Kidney epithelial cell (primary cell): Measurements from ENCODE around the gene DOCK4. TPM values are rescaled to one million over a fixed set of nuclear protein-coding genes. Genes with fewer than 3 reads are reported as not detected.
A peak's percentile ranks its signal among the peaks of the same experiment; 100 is the strongest.
"Not testable (repeated sequence)": the region's sequence is repeated elsewhere in the genome, so short reads cannot be mapped to it uniquely, and the experiment has no call there.

Experiments
- DNase-seq: peaks from one replicate; pipeline ENCODE4 v3.0.0-alpha.2; 2010; ENCODE audit warnings: low read depth
- H3K27me3 ChIP-seq: 2 replicates; pipeline ENCODE4 v1.6.0; 2011; ENCODE audit warnings: low read length; ENCODE audit not compliant: control insufficient read depth, insufficient read depth
- H3K36me3 ChIP-seq: 2 replicates; pipeline ENCODE4 v1.5.1; 2011; ENCODE audit warnings: low read length; ENCODE audit not compliant: control insufficient read depth, insufficient read depth
- H3K4me3 ChIP-seq: 2 replicates; pipeline ENCODE4 v1.5.1; 2011; ENCODE audit warnings: low read depth, mild to moderate bottlenecking, control low read depth, low read length
- total RNA-seq: library from RNA; depleted of rRNA; stranded (reverse); fragments of >200 nt; gene quantifications from 2 replicates; pipeline ENCODE4 v1.2.3, GENCODE V29; 2015
- TF ChIP-seq, protein P1 (sequence below): IDR thresholded peaks from 2 replicates; pipeline ENCODE4 v1.5.1; 2011; ENCODE audit warnings: mild to moderate bottlenecking, moderate library complexity, low read length, control low read depth, inconsistent platforms; ENCODE audit not compliant: insufficient read depth, poor library complexity, severe bottlenecking

The DOCK4 gene
- total RNA-seq, 1 donor from 2014 or later = 16.8 TPM

DNA sequence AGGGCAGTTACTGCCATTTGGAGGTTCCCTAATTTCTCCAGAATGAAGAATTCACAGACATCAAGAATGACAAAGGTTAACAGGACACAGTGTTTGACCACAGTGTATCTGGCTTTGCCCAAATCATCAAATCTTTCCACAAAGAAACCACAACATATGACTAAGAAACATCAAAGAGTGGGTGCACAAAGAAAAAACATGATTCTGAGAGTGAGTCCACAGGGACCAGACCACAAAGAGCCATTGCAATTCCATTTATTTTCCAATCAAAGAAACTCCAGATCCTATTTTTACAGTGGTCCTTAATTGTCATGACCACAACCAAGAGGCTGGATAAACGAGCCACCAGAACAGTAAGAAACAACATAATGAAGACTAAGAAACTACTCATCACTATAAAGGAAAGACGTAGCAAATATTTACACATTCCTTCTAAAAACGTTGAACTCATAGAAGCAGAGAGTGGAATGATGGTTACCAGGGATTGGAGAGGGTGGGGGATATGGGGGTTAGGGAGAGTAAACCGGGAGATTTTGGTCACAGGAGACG is 286.5 kb downstream of the DOCK4 start:
- peak; percentile 63 for DNase-seq
- H3K4me3 ChIP-seq = no peak overlapping the region
- no peaks in the 10 kb centered on the region for H3K36me3 ChIP-seq
- TF ChIP-seq, protein P1, sequence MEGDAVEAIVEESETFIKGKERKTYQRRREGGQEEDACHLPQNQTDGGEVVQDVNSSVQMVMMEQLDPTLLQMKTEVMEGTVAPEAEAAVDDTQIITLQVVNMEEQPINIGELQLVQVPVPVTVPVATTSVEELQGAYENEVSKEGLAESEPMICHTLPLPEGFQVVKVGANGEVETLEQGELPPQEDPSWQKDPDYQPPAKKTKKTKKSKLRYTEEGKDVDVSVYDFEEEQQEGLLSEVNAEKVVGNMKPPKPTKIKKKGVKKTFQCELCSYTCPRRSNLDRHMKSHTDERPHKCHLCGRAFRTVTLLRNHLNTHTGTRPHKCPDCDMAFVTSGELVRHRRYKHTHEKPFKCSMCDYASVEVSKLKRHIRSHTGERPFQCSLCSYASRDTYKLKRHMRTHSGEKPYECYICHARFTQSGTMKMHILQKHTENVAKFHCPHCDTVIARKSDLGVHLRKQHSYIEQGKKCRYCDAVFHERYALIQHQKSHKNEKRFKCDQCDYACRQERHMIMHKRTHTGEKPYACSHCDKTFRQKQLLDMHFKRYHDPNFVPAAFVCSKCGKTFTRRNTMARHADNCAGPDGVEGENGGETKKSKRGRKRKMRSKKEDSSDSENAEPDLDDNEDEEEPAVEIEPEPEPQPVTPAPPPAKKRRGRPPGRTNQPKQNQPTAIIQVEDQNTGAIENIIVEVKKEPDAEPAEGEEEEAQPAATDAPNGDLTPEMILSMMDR = no peak
- no peaks in the 10 kb centered on the region for H3K27me3 ChIP-seq

DNA sequence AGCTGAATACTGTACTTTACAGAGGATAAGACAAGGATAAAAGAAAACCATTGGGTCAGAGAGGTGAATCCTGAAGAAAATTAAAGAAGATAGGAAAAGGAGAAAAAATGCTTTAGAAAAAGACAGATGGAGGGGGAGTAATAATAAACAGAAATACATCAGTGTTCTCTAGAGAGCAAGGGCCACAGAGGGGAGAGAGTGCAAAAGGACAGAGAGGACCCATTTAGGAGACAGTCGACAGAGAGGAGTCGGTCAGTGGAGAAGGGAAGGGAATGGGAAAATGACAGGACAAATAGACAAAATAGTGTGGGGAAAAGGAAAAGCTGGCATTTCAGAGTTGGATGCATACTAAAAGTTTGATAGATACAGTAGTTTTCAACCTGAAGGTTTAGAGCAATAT is 287.0 kb downstream of the DOCK4 start:
- TF ChIP-seq, protein P1 = no peak
- no peak for DNase-seq
- H3K27me3 ChIP-seq = no peaks in the 10 kb centered on the region
- no peaks in the 10 kb centered on the region for H3K36me3 ChIP-seq
- H3K4me3 ChIP-seq = no peak overlapping the region

DNA sequence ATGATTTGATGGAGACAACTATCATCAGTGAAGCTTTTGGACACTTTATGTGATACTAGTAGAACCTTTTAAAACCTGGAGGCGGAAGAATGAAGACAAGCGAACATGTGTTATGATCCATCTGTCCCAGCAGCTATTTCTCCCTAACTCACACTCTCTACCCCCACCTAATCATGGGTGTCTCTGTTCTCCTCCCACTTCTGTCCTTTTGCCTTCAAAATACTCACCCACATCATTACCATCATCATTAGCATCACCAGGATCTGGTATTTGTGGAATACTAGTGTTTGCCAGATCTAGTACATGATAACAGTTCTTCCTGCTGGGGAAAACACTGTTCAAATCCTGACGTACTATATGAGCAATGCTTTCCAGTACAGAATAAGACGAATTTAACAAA is 287.7 kb downstream of the DOCK4 start:
- no peaks in the 10 kb centered on the region for H3K36me3 ChIP-seq
- TF ChIP-seq, protein P1 = no peak
- H3K4me3 ChIP-seq = no peak overlapping the region
- DNase-seq = no peak
- no peaks in the 10 kb centered on the region for H3K27me3 ChIP-seq

DNA sequence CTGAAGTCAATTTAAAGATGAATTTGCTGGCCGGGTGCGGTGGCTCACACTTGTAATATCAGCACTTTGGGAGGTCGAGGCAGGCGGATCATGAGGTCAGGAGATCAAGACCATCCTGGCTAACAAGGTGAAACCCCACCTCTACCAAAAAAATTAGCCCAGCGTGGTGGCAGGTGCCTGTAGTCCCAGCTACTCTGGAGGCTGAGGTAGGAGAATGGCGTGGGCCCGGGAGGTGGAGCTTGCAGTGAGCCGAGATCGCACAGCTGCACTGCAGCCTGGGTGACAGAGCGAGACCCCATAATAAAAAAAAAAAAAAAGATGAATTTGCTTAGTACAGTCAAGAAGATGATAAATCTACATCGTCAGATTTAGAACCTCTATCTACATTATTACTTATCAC is 288.8 kb downstream of the DOCK4 start:
- H3K27me3 ChIP-seq, H3K36me3 ChIP-seq, DNase-seq, H3K4me3 ChIP-seq: not testable (repeated sequence)

DNA sequence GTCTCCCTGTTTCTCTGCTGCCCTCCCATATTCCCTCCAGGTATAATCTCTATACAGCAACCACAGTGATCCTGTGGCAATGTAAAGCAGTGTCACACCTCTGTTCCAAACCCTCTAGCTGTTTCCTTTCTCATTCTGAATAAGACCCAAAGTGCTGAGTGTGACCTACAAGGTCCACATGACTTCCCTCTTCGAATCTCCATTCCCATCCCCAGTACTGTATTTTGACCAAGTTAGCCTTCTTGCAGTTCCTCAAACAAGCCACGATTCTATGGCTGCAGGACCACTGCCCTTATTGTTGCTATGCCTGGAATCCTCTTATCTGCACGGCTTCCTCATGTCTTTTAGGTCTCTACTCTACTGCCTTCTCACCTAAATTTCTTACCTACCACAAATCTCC is 291.9 kb downstream of the DOCK4 start:
- DNase-seq = no peak

DNA sequence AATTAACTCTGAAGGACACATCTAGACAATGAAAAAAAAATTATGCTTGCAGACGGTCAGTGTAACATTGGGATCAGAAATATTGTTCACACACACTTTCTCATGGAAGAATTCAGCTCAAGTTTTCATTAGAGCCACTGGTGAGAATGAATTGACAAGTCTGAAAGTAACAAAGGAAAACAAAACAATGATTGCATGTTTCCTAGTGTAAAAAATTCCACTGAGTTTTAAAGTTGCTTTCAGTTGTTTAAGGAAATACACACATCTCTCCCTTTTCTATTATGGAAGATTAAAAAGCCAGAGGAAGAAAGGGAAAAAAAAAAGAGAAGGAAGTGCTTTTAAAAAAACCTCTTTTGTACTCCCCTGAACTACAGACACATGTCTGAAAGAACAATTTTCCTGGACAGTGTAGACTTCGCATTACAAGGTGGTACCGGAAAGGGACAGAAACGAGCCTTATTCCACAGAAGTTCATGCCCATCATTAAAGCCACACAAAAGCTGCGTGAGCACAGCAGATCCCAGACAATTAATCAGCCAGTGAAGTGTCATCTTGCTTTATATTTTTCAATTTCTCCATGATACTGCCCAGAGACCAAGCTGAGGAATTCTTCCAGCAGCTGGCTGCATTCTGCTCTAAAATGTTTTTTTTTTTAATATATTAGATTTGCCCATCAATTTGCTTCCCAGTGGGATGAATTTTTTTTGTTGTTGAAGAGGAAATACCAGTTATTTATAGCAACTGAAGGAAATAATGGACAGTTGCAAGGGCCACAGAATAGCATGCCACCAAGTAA is 294.8 kb downstream of the DOCK4 start:
- no peaks in the 10 kb centered on the region for H3K36me3 ChIP-seq
- TF ChIP-seq, protein P1 = no peak

More for the DNA sequence above, 291.9 kb downstream of the DOCK4 start:
- Histone ChIP-seq H3K27me3 (no peaks in the 10 kb centered on the region), H3K4me3 (no peak overlapping the region), H3K36me3 (no peaks in the 10 kb centered on the region)
- TF ChIP-seq, protein P1 = no peak

More for the DNA sequence above, 294.8 kb downstream of the DOCK4 start:
- no peak for DNase-seq
- H3K27me3 ChIP-seq = no peaks in the 10 kb centered on the region
- H3K4me3 ChIP-seq = no peak overlapping the region
